Stimulated activated CD4-positive, alpha-beta T cell treated with anti-CD3 and anti-CD28 coated beads, Interleukin-15, amount 100 ng/mL, for 48 hours (primary cell): Measurements from ENCODE around the gene UBXN6.

ENCODE experiments used
- DNase-seq, 2 donors: peaks; one replicate each; pipeline ENCODE4 v3.0.0-alpha.2; 2020; ENCODE audit warnings: low read depth in 2 of 2

The UBXN6 gene

GRCh38 chr19:4439243-4439642 is 18.4 kb downstream of the UBXN6 start:
- DNase-seq, result no peak

GRCh38 chr19:4437103-4437502 is 20.5 kb downstream of the UBXN6 start:
- DNase-seq, result no peak

GRCh38 chr19:4436231-4436630 is 21.4 kb downstream of the UBXN6 start:
- DNase-seq, result no peak

- no peak for DNase-seq
Observed at GRCh38 chr19:4434391-4434790, 23.2 kb downstream of the UBXN6 start.

- DNase-seq, result no peak
Observed at GRCh38 chr19:4432918-4433506, 24.6 kb downstream of the UBXN6 start.

- DNase-seq, result no peak
Observed at GRCh38 chr19:4431808-4432674, 25.6 kb downstream of the UBXN6 start.

- no peak for DNase-seq
Observed at GRCh38 chr19:4431296-4431695, 26.3 kb downstream of the UBXN6 start.

- DNase-seq, result no peak
Observed at GRCh38 chr19:4430760-4431159, 26.8 kb downstream of the UBXN6 start.

GRCh38 chr19:4429771-4430171 is 27.8 kb downstream of the UBXN6 start:
- DNase-seq, result no peak

- DNase-seq, result no peak
Observed at GRCh38 chr19:4429256-4429655, 28.3 kb downstream of the UBXN6 start.

- no peak for DNase-seq
Observed at GRCh38 chr19:4428326-4428975, 29.1 kb downstream of the UBXN6 start.

GRCh38 chr19:4425537-4425936 is 32.1 kb downstream of the UBXN6 start:
- DNase-seq, result no peak

GRCh38 chr19:4423416-4424126 is 34.0 kb downstream of the UBXN6 start:
- DNase-seq, result no peak

- DNase-seq, result no peak
Observed at GRCh38 chr19:4416268-4416667, 41.3 kb downstream of the UBXN6 start.

GRCh38 chr19:4415352-4415751 is 42.2 kb downstream of the UBXN6 start:
- no peak for DNase-seq

GRCh38 chr19:4414800-4415321 is 42.7 kb downstream of the UBXN6 start:
- DNase-seq, result no peak

GRCh38 chr19:4414144-4414799 is 43.3 kb downstream of the UBXN6 start:
- no peak for DNase-seq

GRCh38 chr19:4413588-4413987 is 44.0 kb downstream of the UBXN6 start:
- DNase-seq, result no peak

- no peak for DNase-seq
Observed at GRCh38 chr19:4409123-4409933, 48.3 kb downstream of the UBXN6 start.

GRCh38 chr19:4406626-4407025 is 51.0 kb downstream of the UBXN6 start:
- DNase-seq, result no peak

- DNase-seq, result no peak
Observed at GRCh38 chr19:4405977-4406376, 51.6 kb downstream of the UBXN6 start.
